DND-41 (cell line): ENCODE results near the gene TNFAIP8.

Experiments
- CTCF ChIP-seq: IDR thresholded peaks from 2 replicates; pipeline ENCODE4 v1.5.1; 2012; ENCODE audit warnings: borderline replicate concordance, low read length, moderate library complexity, mild to moderate bottlenecking; ENCODE audit not compliant: poor library complexity, severe bottlenecking; ENCODE audit errors: extremely low read depth
- EZH2 ChIP-seq: IDR thresholded peaks from 3 replicates; pipeline ENCODE4 v1.6.1; 2012; ENCODE audit warnings: borderline replicate concordance, low read depth, mild to moderate bottlenecking, moderate library complexity, low read length, inconsistent platforms; ENCODE audit not compliant: severe bottlenecking

- TF ChIP-seq CTCF: no peak
- no peak for TF ChIP-seq EZH2
These were observed 37.4 kb downstream of the TNFAIP8 start for GRCh38 chr5:119393201-119393691.
